Gastroesophageal sphincter (tissue), 4 donors: ENCODE data around the gene ZC3H15. TPM values are rescaled to one million over a fixed set of nuclear protein-coding genes. Genes with fewer than 3 reads are reported as not detected.

Experiments
- ATAC-seq: fragments of 150-250 bp; one replicate; pipeline ENCODE4 v1.9.1; 2016; ENCODE audit warnings: mild to moderate bottlenecking, moderate library complexity
- H3K27ac ChIP-seq, 4 donors: fragments of 200-600 bp; sonication (generic) in 3 of 4; 1 replicate in 3 of 4; 2 replicates in 1 of 4; pipeline ENCODE4 v1.5.1; 2016 to 2019
- H3K27me3 ChIP-seq: fragments of 200-600 bp; sonication (generic); one replicate; pipeline ENCODE4 v1.5.1; 2019
- H3K36me3 ChIP-seq, 2 donors: fragments of 200-600 bp; sonication (generic); one replicate each; pipeline ENCODE4 v1.5.1; 2019; ENCODE audit warnings: control low read depth in 1 of 2
- H3K4me1 ChIP-seq, 3 donors: fragments of 200-600 bp; sonication (generic); 1 replicate in 2 of 3; 2 replicates in 1 of 3; pipeline ENCODE4 v1.5.1; 2016 to 2019; ENCODE audit warnings: control low read depth in 2 of 3
- H3K4me3 ChIP-seq, 2 donors: fragments of 200-600 bp; sonication (generic); one replicate each; pipeline ENCODE4 v1.5.1; 2019; ENCODE audit warnings: mild to moderate bottlenecking in 1 of 2, moderate library complexity in 1 of 2
- H3K9me3 ChIP-seq, 3 donors: fragments of 200-600 bp; sonication (generic); one replicate each; pipeline ENCODE4 v1.5.1; 2017 to 2019; ENCODE audit warnings: control low read depth in 2 of 3
- CTCF ChIP-seq, 4 experiments: fragments of 200-600 bp in 2 of 4; fragments of 450-650 bp in 2 of 4; sonication (generic) in 1 of 4; IDR thresholded peaks; one replicate each; pipeline ENCODE4 v1.5.1; 2017 to 2019; ENCODE audit warnings: antibody characterized with exemption in 4 of 4, mild to moderate bottlenecking in 2 of 4, moderate library complexity in 2 of 4
- EP300 ChIP-seq: sonication (generic); formaldehyde crosslinking; IDR thresholded peaks from one replicate; pipeline ENCODE4 v1.6.1; 2017; ENCODE audit warnings: antibody characterized with exemption, mild to moderate bottlenecking
- POLR2A ChIP-seq, 2 donors: fragments of 450-650 bp; IDR thresholded peaks; one replicate each; pipeline ENCODE4 v1.6.1; 2017; ENCODE audit warnings: antibody characterized with exemption in 2 of 2, mild to moderate bottlenecking in 2 of 2, moderate library complexity in 1 of 2
- POLR2AphosphoS5 ChIP-seq: sonication (generic); formaldehyde crosslinking; IDR thresholded peaks from one replicate; pipeline ENCODE4 v1.6.1; 2017; ENCODE audit warnings: antibody characterized with exemption
- WGBS, 2 donors: methylation state at CpG; one replicate each; pipeline ENCODE4 v1.1.5; 2018; ENCODE audit warnings: low coverage in 1 of 2; 5-methylcytosine and 5-hydroxymethylcytosine counted together
- total RNA-seq, 4 donors: library from RNA; depleted of rRNA; stranded (reverse); fragments of >200 nt; gene quantifications; one replicate each; pipeline ENCODE4 v1.1.0, GENCODE V29; 2016

The ZC3H15 gene
- total RNA-seq, 4 donors from 2014 or later: 46.3 to 74.6 (median 67.4) TPM

DNA sequence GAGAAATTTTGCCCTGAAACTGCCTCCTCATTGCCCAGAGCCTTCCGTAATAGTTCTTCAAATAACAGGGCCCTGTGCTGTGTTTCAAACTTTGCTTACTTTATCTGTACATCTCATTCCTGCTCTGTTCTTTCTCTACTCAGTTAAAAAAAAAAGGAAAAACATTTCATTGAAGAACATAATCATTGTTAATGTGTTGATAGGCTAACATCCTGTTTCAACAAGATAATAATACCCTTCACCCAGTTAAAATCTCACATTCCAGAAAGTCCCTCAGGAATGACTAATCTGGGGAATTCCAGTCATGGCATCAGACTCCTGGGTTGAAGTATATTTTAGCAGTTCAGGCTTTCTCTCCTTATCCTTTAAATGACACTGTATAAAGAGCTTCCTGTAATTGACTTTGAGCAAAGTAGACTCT lies 58.2 kb downstream of the ZC3H15 start:
- peak overlapping the region; percentile 29 to 72 (median 62) for H3K27ac ChIP-seq
- no peak for TF ChIP-seq EP300
- TF ChIP-seq POLR2AphosphoS5: peak; percentile 64
- TF ChIP-seq CTCF (IDR thresholded peaks at IDR 0.05): no peak
- H3K4me1 ChIP-seq: peaks cover 4 to 30% (median 11%) of the 10 kb centered on the region in 3 donors
- 9 to 15% methylated on average over 1 of the region's 1 CpG for WGBS, 2 donors
- no peaks in the 10 kb centered on the region for H3K36me3 ChIP-seq
- no peaks in the 10 kb centered on the region for H3K27me3 ChIP-seq
- no peak for ATAC-seq
- no peaks in the 10 kb centered on the region for H3K9me3 ChIP-seq
- no peak overlapping the region for H3K4me3 ChIP-seq

GRCh38 chr2:186546846-186547245 lies 60.8 kb downstream of the ZC3H15 start:
- WGBS, 2 donors: 0 to 14% methylated on average over 1 of the region's 1 CpG
- no peak for TF ChIP-seq CTCF (IDR thresholded peaks at IDR 0.05)
- TF ChIP-seq EP300: no peak
- TF ChIP-seq POLR2A (IDR thresholded peaks at IDR 0.05): no peak
- TF ChIP-seq POLR2AphosphoS5: peak; percentile 35
- Histone ChIP-seq H3K4me1 (peaks cover 4 to 27% (median 11%) of the 10 kb centered on the region in 3 donors), H3K4me3 (no peak overlapping the region), H3K27ac (no peak overlapping the region), H3K36me3 (no peaks in the 10 kb centered on the region), H3K9me3 (no peaks in the 10 kb centered on the region), H3K27me3 (no peaks in the 10 kb centered on the region)
- ATAC-seq: no peak

- 81 to 83% methylated on average over 8 of the region's 8 CpGs for WGBS, 2 donors
- TF ChIP-seq POLR2AphosphoS5 (no peak), CTCF (IDR thresholded peaks at IDR 0.05) (no peak), EP300 (no peak), POLR2A (IDR thresholded peaks at IDR 0.05) (no peak)
- Histone ChIP-seq H3K4me1 (peaks cover 0 to 6% (median 0%) of the 10 kb centered on the region in 3 donors), H3K9me3 (no peaks in the 10 kb centered on the region), H3K27me3 (no peaks in the 10 kb centered on the region), H3K36me3 (no peaks in the 10 kb centered on the region), H3K4me3 (no peak overlapping the region), H3K27ac (no peak overlapping the region)
- no peak for ATAC-seq
Observed at GRCh38 chr2:186551323-186552050, 65.4 kb downstream of the ZC3H15 start.

GRCh38 chr2:186554429-186554828 lies 68.4 kb downstream of the ZC3H15 start:
- Histone ChIP-seq H3K27ac (no peak overlapping the region), H3K4me1 (no peaks in the 10 kb centered on the region), H3K36me3 (no peaks in the 10 kb centered on the region), H3K27me3 (no peaks in the 10 kb centered on the region), H3K9me3 (no peaks in the 10 kb centered on the region), H3K4me3 (no peak overlapping the region)
- 21 to 22% methylated on average over 1 of the region's 1 CpG for WGBS, 2 donors
- TF ChIP-seq EP300 (no peak), POLR2AphosphoS5 (peak; percentile 16)
- no peak for ATAC-seq

- TF ChIP-seq POLR2A (IDR thresholded peaks at IDR 0.05): no peak
- no peak for TF ChIP-seq POLR2AphosphoS5
- no peak for TF ChIP-seq CTCF (IDR thresholded peaks at IDR 0.05)
- H3K4me3 ChIP-seq: no peak overlapping the region
- H3K9me3 ChIP-seq: no peaks in the 10 kb centered on the region
- no peaks in the 10 kb centered on the region for H3K27me3 ChIP-seq
- no peak for ATAC-seq
- WGBS, 2 donors: 55 to 65% methylated on average over 5 to 8 of the region's 8 CpGs
- H3K27ac ChIP-seq: no peak overlapping the region
- H3K4me1 ChIP-seq: no peaks in the 10 kb centered on the region
- no peaks in the 10 kb centered on the region for H3K36me3 ChIP-seq
Observed at GRCh38 chr2:186554850-186555671, 69.0 kb downstream of the ZC3H15 start.
